Prostate gland (tissue), 2 donors: ENCODE results near the gene UPF1.
A peak's percentile ranks its signal among the peaks of the same experiment; 100 is the strongest.

Experiments used
- CTCF ChIP-seq, 4 experiments: fragments of 200-600 bp in 2 of 4; fragments of 450-650 bp in 2 of 4; sonication (generic) in 2 of 4; IDR thresholded peaks; 1 replicate in 3 of 4; 2 replicates in 1 of 4; pipeline ENCODE4 v1.5.1; 2016 to 2019; ENCODE audit warnings: antibody characterized with exemption in 4 of 4, mild to moderate bottlenecking in 2 of 4, moderate library complexity in 2 of 4
- POLR2A ChIP-seq: fragments of 450-650 bp; IDR thresholded peaks from one replicate; pipeline ENCODE4 v1.6.1; 2016; ENCODE audit warnings: antibody characterized with exemption, mild to moderate bottlenecking
- POLR2AphosphoS5 ChIP-seq: sonication (generic); formaldehyde crosslinking; IDR thresholded peaks from one replicate; pipeline ENCODE4 v1.6.1; 2017; ENCODE audit warnings: antibody characterized with exemption

GRCh38 chr19:18831524-18832305, at the start of gene UPF1:
- TF ChIP-seq CTCF (IDR thresholded peaks at IDR 0.05) (peak in 2 of 4 experiments; percentile 23 to 40), POLR2A (peak; percentile 74), POLR2AphosphoS5 (peak; percentile 48)
